ENCODE measurements around the gene SRSF1.
"Not testable (repeated sequence)": the region's sequence is repeated elsewhere in the genome, so short reads cannot be mapped to it uniquely, and the experiment has no call there.

SRSF1 gene

DNA sequence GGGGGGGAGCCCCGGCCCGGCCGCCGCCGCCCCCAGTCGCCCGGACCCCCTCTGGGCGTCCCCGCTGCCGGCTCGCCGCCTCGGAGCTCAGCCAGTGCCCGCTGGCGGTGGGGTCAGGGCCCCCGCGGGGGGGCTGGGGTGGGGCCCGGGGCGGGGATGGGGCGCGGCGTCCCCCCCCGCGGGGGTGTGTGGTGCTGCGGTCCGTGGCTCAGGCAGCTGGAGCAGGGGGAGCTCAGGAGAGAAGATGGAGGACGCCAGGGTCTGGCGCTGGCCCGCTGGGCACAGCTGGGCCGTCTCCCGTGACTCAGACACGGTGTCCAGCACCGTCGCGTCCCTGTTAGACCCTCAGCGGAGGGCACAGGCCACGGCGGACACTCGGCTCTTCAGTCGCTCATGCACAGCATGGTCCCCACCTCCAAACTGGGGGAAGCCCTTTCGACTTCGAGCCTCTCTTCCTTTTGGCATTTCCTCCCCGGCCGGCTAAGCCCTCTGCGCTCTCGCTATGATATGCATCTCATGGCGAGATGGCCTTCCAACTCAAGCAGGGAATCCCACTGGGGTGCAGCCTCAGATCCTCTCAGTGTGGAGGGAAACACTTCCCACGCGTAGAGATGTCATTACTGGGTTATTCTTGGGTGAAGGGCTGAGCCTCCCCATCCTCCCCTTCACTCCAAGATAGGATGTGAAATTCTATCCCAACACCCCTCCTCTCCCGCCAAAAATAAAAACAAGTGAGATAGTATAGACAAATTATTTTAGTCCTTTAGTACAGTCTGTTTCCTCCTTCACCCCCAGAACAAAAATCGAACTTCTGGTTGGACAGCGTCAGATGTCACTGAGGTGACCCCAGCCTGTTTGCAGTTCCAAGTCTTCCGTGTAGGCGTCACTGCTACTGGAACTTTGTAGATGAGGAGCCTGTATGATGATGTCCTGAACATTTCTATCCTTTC lies 18.5 kb downstream of the SRSF1 start:
- DNase-seq (ENCODE audit: low read depth), result peak; percentile 41

DNA sequence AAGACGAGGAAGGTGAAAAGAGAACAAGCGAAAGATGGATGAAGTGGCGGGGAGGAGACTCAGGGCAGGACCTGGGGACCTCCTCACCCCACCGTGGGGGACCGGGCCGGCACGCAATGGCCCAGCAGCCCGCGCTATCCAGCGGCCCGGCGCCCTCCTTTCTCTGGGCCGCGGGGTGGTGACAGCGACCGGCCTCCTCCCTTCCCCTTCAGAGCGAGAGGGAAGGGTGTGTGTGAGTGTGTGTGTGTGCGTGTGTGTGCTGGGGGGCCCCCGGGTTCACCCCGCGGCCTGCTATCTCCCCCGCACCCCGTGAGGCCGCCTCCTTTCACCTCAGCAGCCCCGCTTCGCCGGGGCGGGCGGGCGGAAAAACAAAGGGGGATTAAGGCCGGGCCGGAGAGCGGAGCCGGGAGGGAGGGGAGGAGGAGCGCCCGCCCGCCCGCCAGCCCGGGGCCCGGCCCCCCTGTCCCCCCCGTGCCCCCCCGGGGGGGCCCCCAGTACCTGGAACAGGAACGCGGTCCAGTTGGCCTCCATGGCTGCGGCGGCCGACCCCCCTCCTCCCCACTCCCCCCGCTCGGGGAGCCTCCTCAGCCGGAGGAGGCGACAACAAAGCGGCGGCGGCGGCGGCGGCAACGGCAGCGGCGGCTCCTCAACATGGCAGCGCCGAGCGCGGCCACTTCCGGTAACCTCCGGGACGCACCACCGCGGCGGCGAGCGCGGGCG lies 19.3 kb downstream of the SRSF1 start, which contains the start of gene VEZF1:
TSS of gene VEZF1 (minus strand) at position 674 of the 720 bp plus-strand sequence. CDS start at position 531, 143 bp downstream.
- no peak for DNase-seq (ENCODE audit: low read depth)

GRCh38 chr17:57986841-57987580 lies 20.0 kb downstream of the SRSF1 start:
- DNase-seq (ENCODE audit: low read depth), result peak; percentile 52

DNA sequence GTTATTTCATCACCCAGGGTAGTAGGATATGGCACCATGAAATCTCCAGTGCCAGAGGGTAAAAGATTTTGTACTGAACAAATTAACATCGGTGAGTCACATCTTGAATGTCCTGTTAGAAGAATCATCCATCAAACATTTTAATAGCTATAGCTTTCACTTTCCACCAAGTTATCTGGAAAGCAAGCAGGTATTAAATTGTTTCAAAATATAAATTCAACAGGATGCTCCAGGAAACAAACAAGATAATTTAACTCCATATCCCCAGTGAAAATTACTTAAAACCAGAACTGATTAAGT lies 21.4 kb downstream of the SRSF1 start:
- DNase-seq (ENCODE audit: low read depth), result peak; percentile 62

DNA sequence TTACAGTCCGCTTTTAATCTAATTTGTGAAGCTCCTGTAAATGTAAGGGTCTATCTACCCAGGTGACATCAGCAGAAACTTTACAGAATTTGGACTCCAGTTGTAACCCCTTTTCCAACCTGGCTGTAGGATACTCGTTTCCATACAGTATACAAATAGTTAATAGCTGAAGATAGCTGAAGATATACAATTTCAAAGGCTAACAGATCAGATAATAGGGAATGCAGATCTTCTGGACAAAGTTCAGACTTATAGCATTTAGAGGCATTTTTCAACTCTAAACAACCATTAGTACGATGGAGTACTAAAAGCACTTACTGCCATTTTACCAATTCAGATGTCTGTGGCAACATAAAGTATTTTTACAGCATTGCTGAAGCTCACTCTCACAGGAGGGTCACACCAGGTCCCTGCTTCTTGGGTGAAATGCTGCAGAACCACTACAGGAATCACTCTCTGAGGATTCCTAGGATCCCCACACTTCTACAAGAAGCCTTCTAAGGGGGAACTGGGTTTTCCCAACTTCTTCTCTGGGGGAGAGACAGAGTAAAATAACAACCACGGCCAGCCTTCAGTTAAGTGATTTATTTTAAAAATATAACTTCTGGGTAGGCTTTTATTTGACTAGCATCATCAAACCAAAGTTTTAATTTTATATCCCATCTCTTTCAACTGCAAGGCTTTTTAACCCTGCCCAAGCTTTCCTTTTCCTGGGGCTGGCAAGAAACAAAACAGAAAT lies 21.9 kb downstream of the SRSF1 start:
- DNase-seq (ENCODE audit: low read depth), result no peak

DNA sequence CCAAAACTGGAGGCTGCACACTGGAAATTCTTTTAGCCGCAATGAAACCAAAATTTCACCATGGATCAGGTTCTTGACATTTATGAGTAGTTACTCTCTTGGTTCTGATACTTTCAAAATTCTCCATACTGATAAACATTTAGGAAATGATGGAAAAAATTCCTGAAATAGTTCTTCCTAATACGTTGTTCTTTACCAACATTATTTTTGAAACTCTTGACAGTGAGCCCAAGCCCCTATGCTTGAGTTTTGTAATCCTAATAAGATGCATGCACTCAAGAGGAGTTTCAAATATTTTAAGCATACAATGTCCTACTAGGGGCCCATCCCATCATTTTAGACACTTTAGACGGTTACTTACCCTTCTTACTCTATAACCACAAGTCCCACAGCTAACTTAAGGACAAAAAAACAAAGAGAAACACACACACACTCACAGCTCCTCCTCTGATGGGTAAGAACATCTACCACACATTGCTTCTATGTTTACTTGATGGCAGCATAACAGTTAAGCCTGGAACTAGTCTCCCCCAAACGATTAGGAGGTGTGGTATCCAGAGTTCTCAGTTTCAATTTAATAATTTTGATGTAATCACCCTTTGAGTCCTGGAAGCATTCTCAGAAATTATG lies 22.7 kb downstream of the SRSF1 start:
- DNase-seq (ENCODE audit: low read depth), result no peak

DNA sequence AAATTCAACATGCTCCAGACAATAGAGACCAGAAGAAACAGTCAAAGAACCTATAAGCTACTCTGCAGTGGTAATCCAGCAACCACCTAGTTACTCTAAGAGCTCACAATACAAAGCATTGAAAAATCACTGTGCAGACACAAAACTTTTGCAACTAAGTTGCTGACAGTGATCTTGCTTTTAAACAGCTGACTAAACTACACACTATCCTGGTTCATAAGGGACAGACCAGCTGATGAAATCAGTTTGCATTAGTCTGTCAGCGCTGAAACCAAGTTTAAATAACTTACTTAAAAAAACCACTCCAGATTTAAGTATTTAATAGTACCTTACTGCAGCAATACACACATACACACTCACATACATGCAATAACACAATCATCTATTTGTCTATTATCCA lies 23.6 kb downstream of the SRSF1 start:
- DNase-seq (ENCODE audit: low read depth), result no peak

GRCh38 chr17:57982452-57983170 lies 24.4 kb downstream of the SRSF1 start:
- no peak for DNase-seq (ENCODE audit: low read depth)

- DNase-seq (ENCODE audit: low read depth), result no peak
Observed at GRCh38 chr17:57980522-57980921, 26.5 kb downstream of the SRSF1 start.

- DNase-seq (ENCODE audit: low read depth), result no peak
Observed at GRCh38 chr17:57979076-57979475, 28.0 kb downstream of the SRSF1 start.

DNA sequence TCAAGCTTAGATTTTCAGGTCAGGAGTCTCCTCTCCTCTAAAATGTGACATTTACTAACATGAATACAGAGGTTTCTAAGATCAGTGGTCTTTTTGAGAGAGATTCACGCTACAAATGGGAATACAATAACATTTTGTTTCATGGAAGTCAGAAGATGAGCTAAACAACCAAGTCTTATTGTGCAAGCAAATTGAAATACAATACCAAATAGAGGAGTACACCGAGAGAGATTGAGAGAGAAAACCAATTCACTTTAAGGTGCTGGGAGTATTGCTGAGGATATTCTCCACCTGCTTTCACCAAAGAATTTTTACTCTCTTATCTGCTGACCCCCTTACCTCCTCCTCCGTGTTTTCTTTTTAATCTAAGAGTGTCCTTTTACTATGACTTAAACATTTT lies 30.5 kb downstream of the SRSF1 start:
- no peak for DNase-seq (ENCODE audit: low read depth)

DNA sequence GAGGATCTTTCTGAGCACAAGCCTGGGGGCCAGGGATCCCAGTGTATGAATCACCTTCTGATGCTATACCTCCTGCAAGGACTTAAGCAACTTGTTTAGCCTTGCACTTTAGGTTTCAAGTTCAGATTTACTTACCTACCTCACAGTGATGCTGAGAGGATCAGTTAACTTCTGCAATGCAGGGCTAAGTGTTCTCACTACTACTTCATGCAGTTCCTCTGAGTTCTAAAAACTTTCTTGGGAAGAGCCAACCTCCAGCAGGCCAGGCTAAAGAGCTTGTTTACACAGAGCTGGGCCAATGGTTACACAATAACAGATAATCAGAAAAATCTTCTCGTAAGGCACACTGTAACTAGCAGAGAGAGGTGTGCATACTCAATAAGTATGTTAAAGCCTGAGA lies 32.0 kb downstream of the SRSF1 start:
- DNase-seq (ENCODE audit: low read depth), result peak; percentile 47

GRCh38 chr17:57974053-57974824 lies 32.8 kb downstream of the SRSF1 start:
- DNase-seq (ENCODE audit: low read depth), result not testable (repeated sequence)

- no peak for DNase-seq (ENCODE audit: low read depth)
Observed at GRCh38 chr17:57972151-57972550, 34.9 kb downstream of the SRSF1 start.

GRCh38 chr17:57971572-57971971 lies 35.5 kb downstream of the SRSF1 start:
- no peak for DNase-seq (ENCODE audit: low read depth)

- DNase-seq (ENCODE audit: low read depth), result no peak
Observed at GRCh38 chr17:57970710-57971109, 36.3 kb downstream of the SRSF1 start.

GRCh38 chr17:57968456-57968855 lies 38.6 kb downstream of the SRSF1 start:
- DNase-seq (ENCODE audit: low read depth), result no peak

DNA sequence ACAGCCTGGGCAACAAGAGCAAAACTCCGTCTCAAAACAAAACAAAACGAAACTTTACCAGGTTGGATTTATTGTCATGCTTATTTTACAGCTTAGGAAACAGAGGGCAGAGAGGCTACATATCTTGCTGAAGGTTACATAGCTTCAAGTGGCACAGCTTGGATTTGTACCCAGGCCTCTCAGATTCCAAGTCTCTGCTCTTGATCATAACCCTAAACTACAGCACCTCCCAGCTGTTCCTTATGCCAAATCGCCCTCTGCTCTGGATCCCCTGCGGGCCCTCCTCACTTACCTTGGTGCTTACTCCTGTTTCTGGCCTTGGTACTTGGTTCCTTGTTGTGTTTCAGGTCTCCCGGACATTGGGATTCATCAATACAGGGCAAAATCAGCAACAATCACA lies 40.2 kb downstream of the SRSF1 start:
- DNase-seq (ENCODE audit: low read depth), result no peak

GRCh38 chr17:57966246-57966645 lies 40.8 kb downstream of the SRSF1 start:
- DNase-seq (ENCODE audit: low read depth), result no peak

Data from fibroblast of the conjunctiva (primary cell).